Activated T-cell treated with anti-CD3 and anti-CD28 coated beads, Interleukin-2, amount 50 U/mL, for 24 hours (primary cell): ENCODE results near the gene TBC1D7.

Experiments used
- DNase-seq: peaks from one replicate; pipeline ENCODE4 v3.0.0-alpha.2; 2020
- H3K27ac Mint-ChIP-seq: 2 replicates; pipeline ENCODE4 v1.8.0; 2020; ENCODE audit warnings: mild to moderate bottlenecking, mixed read lengths
- H3K27me3 Mint-ChIP-seq: 2 replicates; pipeline ENCODE4 v1.8.0; 2020; ENCODE audit warnings: mixed read lengths
- H3K36me3 Mint-ChIP-seq: 2 replicates; pipeline ENCODE4 v1.8.0; 2020; ENCODE audit warnings: low read depth, mixed read lengths
- H3K4me1 Mint-ChIP-seq: 2 replicates; pipeline ENCODE4 v1.8.0; 2020; ENCODE audit warnings: low read depth, mixed read lengths
- H3K4me3 Mint-ChIP-seq: 2 replicates; pipeline ENCODE4 v1.8.0; 2020; ENCODE audit warnings: mild to moderate bottlenecking, moderate library complexity, mixed read lengths
- H3K9me3 Mint-ChIP-seq: 2 replicates; pipeline ENCODE4 v1.8.0; 2020; ENCODE audit warnings: mixed read lengths

The TBC1D7 gene

DNA sequence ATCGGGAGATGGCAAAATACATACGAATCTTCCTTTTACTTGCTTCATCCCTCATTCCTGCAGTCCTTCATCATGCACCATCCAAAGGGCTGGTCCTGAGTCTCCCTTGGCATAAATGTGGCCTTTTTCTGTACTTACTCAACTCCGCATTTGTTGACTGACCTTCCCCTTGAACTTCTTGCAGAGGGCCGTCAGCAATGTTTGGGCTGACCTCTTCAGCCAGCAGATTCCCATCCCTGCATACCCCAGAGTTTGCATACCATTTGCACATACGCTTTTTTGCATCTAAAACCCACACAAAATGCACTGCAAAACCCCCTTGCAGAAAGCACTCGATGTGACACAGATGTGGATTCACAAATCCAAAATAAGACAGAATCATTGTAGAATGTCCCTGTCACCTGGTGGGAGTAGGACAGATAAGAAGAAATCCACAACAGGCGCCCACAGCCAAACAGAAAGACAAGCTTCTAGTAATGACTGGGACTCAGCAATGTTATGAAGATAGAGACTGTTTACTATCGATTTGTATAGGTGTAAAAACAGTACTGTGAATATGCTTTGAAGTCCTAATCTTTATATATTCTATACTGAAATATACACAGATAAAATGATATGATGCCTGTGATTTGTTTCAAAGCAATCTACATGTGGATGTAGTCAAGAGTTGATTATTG, 45.8 kb downstream of the TBC1D7 start:
- H3K36me3 Mint-ChIP-seq = peaks cover 11% of the 10 kb centered on the region
- no peak overlapping the region for H3K4me3 Mint-ChIP-seq
- no peaks in the 10 kb centered on the region for H3K4me1 Mint-ChIP-seq
- H3K27ac Mint-ChIP-seq = no peak overlapping the region
- no peaks in the 10 kb centered on the region for H3K27me3 Mint-ChIP-seq
- H3K9me3 Mint-ChIP-seq = peaks cover 7% of the 10 kb centered on the region
- no peak for DNase-seq

- H3K27ac Mint-ChIP-seq = no peak overlapping the region
- DNase-seq = no peak
- peaks cover 4% of the 10 kb centered on the region for H3K36me3 Mint-ChIP-seq
- H3K4me3 Mint-ChIP-seq = no peak overlapping the region
- no peaks in the 10 kb centered on the region for H3K9me3 Mint-ChIP-seq
- H3K4me1 Mint-ChIP-seq = no peaks in the 10 kb centered on the region
- H3K27me3 Mint-ChIP-seq = no peaks in the 10 kb centered on the region
Observed at GRCh38 chr6:13281686-13282085, 46.7 kb downstream of the TBC1D7 start.

DNA sequence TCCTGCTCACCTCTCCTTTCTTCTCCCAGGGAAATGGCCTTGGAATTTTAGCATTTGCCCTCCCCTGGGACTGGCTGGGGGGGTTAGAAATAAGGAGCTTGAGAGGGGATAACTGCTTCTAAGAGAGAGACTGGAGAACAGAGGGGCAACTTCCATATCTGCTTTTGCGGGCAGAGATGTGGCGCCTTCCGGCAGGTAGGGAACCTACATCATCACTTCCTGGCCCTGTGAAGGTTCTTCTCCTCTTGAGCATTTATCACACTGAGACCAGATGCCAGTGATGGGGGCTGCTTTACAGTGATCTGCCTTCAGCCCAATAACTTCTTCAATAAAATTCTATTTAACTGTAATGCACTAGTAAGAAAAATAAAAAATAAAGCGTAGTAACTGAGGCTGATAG, 48.1 kb downstream of the TBC1D7 start:
- H3K36me3 Mint-ChIP-seq = no peaks in the 10 kb centered on the region
- H3K4me3 Mint-ChIP-seq = no peak overlapping the region
- DNase-seq = no peak
- H3K27me3 Mint-ChIP-seq = no peaks in the 10 kb centered on the region
- no peaks in the 10 kb centered on the region for H3K9me3 Mint-ChIP-seq
- peaks cover under 1% of the 10 kb centered on the region for H3K4me1 Mint-ChIP-seq
- H3K27ac Mint-ChIP-seq = no peak overlapping the region

DNA sequence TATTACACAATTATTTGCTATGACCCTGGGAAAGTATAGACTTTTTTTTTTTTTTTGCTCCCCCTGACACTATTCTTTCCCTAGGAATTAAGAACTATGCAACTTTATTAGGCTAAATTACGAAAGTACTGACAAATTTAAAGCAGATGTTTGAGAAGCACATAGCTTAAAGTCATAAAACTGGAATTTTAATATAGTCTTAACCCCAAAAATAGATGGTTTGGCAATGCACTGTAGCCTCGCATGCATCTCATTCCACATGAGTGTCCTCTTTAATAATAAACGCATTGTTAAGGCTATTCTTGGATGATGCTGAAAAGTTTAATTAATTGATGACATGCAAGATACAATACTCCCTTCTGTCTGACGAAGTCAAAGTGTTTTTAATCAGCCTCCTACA, 49.3 kb downstream of the TBC1D7 start:
- no peaks in the 10 kb centered on the region for H3K9me3 Mint-ChIP-seq
- no peak for DNase-seq
- no peaks in the 10 kb centered on the region for H3K27me3 Mint-ChIP-seq
- H3K4me3 Mint-ChIP-seq = no peak overlapping the region
- no peak overlapping the region for H3K27ac Mint-ChIP-seq
- peaks cover 10% of the 10 kb centered on the region for H3K4me1 Mint-ChIP-seq
- no peaks in the 10 kb centered on the region for H3K36me3 Mint-ChIP-seq

GRCh38 chr6:13278164-13278563, 50.2 kb downstream of the TBC1D7 start:
- Mint-ChIP-seq H3K27me3 (no peaks in the 10 kb centered on the region), H3K27ac (no peak overlapping the region), H3K36me3 (no peaks in the 10 kb centered on the region), H3K4me3 (no peak overlapping the region), H3K9me3 (no peaks in the 10 kb centered on the region), H3K4me1 (peaks cover 18% of the 10 kb centered on the region)
- DNase-seq = no peak

DNA sequence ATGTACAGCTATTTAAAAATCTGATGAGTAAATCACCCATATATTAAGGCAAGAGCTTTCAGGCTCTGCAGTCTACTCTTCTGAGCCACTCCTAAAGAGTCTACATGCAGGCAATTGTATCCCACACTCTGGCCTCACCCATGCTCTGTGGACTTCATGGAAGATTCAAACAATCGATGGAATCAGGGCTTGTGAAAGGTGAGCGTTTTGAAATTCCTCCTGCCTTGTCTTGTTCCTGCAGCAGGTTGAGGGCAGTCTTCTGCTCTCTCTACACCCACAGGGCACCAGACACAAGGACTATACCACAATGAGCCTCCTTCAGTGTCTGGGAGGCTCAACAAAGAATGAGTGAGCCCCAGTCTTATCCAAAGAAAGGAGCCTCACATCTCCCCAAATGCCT, 51.1 kb downstream of the TBC1D7 start:
- no peaks in the 10 kb centered on the region for H3K36me3 Mint-ChIP-seq
- no peaks in the 10 kb centered on the region for H3K27me3 Mint-ChIP-seq
- H3K4me1 Mint-ChIP-seq = peaks cover 27% of the 10 kb centered on the region
- H3K27ac Mint-ChIP-seq = no peak overlapping the region
- DNase-seq = no peak
- H3K4me3 Mint-ChIP-seq = no peak overlapping the region
- no peaks in the 10 kb centered on the region for H3K9me3 Mint-ChIP-seq

- Mint-ChIP-seq H3K4me1 (peaks cover 29% of the 10 kb centered on the region), H3K36me3 (no peaks in the 10 kb centered on the region), H3K27me3 (no peaks in the 10 kb centered on the region), H3K27ac (no peak overlapping the region), H3K9me3 (no peaks in the 10 kb centered on the region), H3K4me3 (no peak overlapping the region)
- DNase-seq = no peak
Observed at GRCh38 chr6:13275435-13275989, 52.8 kb downstream of the TBC1D7 start.

DNA sequence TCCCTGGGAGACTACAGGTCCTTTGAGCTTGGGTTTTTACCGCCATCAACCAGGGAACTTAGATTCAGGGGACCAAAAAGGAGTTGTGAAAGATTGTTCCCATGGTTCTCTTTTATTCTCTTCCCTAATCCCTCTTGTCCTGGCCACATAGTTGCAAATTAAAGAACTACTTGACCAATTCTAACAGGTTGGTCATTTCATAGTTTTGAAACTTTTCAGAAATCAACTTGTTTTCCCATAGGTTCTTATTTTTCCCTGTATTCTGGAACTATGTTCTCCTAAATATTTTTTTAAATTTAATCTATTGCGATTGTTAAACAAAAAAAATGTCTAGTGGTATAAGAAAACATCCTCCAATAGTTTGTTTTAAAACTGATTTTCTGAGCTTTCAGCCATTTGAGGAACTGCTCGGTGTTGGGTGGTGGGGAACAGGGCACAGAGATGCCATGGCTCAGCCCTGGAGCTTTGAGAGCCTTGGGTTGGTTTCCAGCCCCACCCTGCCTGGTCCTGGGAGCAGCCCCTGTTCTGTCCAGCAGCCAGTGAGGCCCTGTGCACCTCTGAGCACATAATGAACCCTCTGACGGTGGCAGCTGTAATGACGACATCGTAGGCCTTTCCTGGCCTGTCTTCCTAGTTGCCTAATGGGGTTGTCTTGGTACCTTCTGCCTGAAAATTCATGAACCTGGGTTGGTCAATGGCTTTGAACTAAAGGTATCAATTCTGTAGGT, 53.5 kb downstream of the TBC1D7 start:
- Mint-ChIP-seq H3K27me3 (no peaks in the 10 kb centered on the region), H3K9me3 (no peaks in the 10 kb centered on the region), H3K4me1 (peaks cover 29% of the 10 kb centered on the region), H3K4me3 (no peak overlapping the region), H3K27ac (no peak overlapping the region), H3K36me3 (no peaks in the 10 kb centered on the region)
- no peak for DNase-seq

DNA sequence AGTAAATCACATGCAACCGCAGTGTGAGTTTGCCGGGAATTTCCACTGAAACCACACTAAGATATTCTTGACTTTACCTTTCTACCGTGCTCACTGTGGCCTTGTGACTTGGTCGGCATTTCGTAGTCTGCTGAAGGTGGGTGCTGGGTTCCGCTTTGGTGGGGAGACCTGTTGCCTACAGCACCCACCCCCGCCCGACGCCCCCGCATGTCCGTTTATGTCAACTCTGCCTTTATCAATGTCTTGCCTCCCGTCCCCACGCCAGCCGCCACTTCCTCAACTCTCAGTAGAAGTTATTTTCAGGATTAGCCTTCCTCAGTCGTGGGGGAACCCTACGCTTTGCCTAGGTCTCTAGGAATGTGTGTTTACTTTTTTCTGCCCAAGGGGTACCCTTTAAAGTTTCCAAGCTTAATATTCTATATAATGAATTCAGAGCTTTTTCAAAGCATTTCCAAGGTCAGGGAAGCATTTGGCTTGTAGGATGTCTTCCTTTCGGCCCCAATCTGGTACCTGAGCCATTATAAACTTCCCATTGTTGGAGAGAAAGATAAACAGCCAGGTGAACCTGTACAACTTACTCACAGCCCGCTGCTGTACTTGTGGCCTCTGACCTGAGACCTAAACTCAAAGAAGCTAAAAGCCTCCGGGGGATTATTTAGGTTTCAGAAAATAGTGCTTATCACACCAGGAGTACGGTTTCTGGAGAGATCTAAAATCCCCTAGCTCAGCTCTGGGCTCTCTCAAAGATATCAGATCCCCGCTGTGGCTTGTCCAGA, 54.2 kb downstream of the TBC1D7 start:
- H3K4me1 Mint-ChIP-seq = peaks cover 29% of the 10 kb centered on the region
- H3K36me3 Mint-ChIP-seq = no peaks in the 10 kb centered on the region
- H3K9me3 Mint-ChIP-seq = no peaks in the 10 kb centered on the region
- H3K4me3 Mint-ChIP-seq = peak overlapping the region; percentile 39
- DNase-seq = peak; percentile 69
- H3K27me3 Mint-ChIP-seq = no peaks in the 10 kb centered on the region
- peak overlapping the region; percentile 88 for H3K27ac Mint-ChIP-seq

DNA sequence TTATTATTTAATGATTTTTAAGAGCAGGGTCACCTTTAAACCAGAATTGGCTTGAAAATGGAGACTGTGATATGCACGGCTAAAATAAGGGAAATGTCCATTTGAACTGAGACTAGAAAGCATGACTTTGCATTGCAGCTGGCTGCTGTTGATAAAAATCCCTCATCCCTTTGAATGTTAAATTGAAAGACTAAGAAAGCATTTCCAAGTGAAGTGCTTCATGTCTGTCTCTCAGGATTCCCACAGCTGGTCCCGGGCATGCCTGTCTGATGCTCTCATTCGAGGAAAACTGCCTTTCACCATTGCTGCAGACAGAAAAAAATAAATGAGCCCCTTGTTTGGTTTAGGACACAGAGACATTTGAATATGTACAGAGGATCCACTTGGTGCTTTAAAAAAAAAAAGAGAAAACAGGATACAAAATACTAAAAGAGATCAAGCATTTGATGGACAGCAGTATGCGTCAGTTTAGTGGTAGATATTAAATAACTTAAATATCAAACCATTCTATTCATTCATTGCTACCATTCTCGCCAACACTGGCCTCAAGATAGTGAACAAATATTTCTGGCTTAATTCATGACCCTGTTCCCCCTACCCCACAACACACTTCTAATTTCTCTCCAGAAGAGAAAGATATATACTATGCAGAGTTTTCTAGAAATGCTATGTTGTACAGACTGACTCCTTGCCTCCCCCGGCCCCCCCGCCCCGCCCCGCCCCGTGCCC, 55.0 kb downstream of the TBC1D7 start:
- H3K9me3 Mint-ChIP-seq = no peaks in the 10 kb centered on the region
- H3K36me3 Mint-ChIP-seq = no peaks in the 10 kb centered on the region
- H3K4me3 Mint-ChIP-seq = no peak overlapping the region
- no peaks in the 10 kb centered on the region for H3K27me3 Mint-ChIP-seq
- H3K4me1 Mint-ChIP-seq = peaks cover 29% of the 10 kb centered on the region
- H3K27ac Mint-ChIP-seq = peak overlapping the region; percentile 27
- no peak for DNase-seq

- DNase-seq = no peak
- peaks cover 29% of the 10 kb centered on the region for H3K4me1 Mint-ChIP-seq
- H3K9me3 Mint-ChIP-seq = no peaks in the 10 kb centered on the region
- no peaks in the 10 kb centered on the region for H3K36me3 Mint-ChIP-seq
- no peak overlapping the region for H3K4me3 Mint-ChIP-seq
- no peak overlapping the region for H3K27ac Mint-ChIP-seq
- no peaks in the 10 kb centered on the region for H3K27me3 Mint-ChIP-seq
Observed at GRCh38 chr6:13272131-13273046, 55.9 kb downstream of the TBC1D7 start.

DNA sequence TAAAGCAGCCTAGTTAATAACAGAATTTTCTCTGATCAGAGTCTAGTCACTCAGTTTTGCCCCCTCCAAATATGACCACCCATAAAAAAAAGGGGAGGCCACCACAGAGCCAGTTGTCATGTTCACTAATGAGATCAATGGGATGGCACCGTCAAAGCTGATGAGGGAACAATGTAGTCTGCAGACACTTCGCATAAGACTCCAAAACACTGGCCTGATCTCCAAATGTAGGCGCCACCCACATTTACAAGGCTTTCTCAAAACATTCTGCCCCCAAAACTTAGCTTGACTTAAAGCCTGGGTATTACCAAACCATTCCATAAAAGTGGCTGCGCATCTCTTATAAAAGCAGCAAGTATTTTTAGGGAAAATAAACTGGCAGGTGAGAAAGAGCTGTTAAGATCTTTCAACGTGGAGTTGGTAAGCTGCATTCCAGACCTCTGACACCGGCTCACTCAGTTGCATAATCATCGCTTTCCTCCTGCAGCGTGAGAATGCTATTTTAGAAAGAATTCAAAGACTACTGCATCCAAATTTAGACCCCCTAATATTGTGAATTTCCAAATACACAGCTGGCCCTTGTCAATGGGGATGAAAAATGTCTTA, 59.3 kb downstream of the TBC1D7 start:
- Mint-ChIP-seq H3K27me3 (no peaks in the 10 kb centered on the region), H3K36me3 (no peaks in the 10 kb centered on the region), H3K27ac (no peak overlapping the region), H3K4me1 (peaks cover 23% of the 10 kb centered on the region), H3K9me3 (peaks cover 3% of the 10 kb centered on the region), H3K4me3 (no peak overlapping the region)
- no peak for DNase-seq

- no peaks in the 10 kb centered on the region for H3K36me3 Mint-ChIP-seq
- H3K4me3 Mint-ChIP-seq = no peak overlapping the region
- peaks cover 5% of the 10 kb centered on the region for H3K4me1 Mint-ChIP-seq
- peaks cover 3% of the 10 kb centered on the region for H3K9me3 Mint-ChIP-seq
- no peaks in the 10 kb centered on the region for H3K27me3 Mint-ChIP-seq
- no peak overlapping the region for H3K27ac Mint-ChIP-seq
- DNase-seq = no peak
Observed at GRCh38 chr6:13267142-13267651, 61.1 kb downstream of the TBC1D7 start.
